ENCODE data around the gene PAH. TPM values are rescaled to one million over a fixed set of nuclear protein-coding genes. Genes with fewer than 3 reads are reported as not detected.
"Not testable (repeated sequence)": the region's sequence is repeated elsewhere in the genome, so short reads cannot be mapped to it uniquely, and the experiment has no call there.

Gene PAH
- total and polyA plus RNA-seq, 2 of the 13 experiments (the other 11 are each of a cell fraction or from before 2014, with no cell fraction given) = 192 to 451 TPM

DNA sequence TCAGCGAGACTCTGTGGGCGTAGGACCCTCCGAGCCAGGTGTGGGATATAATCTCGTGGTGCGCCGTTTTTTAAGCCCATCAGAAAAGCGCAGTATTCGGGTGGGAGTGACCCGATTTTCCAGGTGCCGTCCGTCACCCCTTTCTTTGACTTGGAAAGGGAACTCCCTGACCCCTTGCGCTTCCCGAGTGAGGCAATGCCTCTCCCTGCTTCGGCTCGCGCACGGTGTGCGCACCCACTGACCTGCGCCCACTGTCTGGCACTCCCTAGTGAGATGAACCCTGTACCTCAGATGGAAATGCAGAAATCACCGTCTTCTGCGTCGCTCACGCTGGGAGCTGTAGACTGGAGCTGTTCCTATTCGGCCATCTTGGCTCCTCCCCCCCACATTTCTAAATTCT, 84.2 kb downstream of the PAH start:
- DNase-seq (ENCODE audit: low spot score); H3K27ac ChIP-seq (ENCODE audit: extremely low read length, insufficient read depth, low read length); in situ Hi-C loops (cut with HindIII; ENCODE audit: extremely low pct_ligation_motif_present, low pct_unique_long_range_greater_than_20kb); H3K4me3 ChIP-seq (replicated peaks in 1 of 3; ENCODE audit: insufficient read depth in 1 of 3, low read depth in 2 of 3, low read length in 3 of 3); H3K9me3 ChIP-seq (ENCODE audit: low read length); H3K4me1 ChIP-seq (ENCODE audit: insufficient read depth, low read length); H4K20me1 ChIP-seq (ENCODE audit: insufficient read depth, low read length); H2AFZ ChIP-seq (ENCODE audit: low read length); H3K27me3 ChIP-seq (ENCODE audit: control insufficient read depth in 1 of 2, insufficient read depth in 2 of 2, low read length in 2 of 2); CTCF ChIA-PET (ENCODE audit: low intra/inter-chr PET ratio, low total read pairs); H3K9ac ChIP-seq (ENCODE audit: insufficient read depth, low read depth, low read length); FAIRE-seq; intact Hi-C loops (cut with micrococcal nuclease; ENCODE audit: unreplicated experiment); BruUV-seq (replicated peaks); H3K36me3 ChIP-seq (replicated peaks in 1 of 2; ENCODE audit: control insufficient read depth in 1 of 2, insufficient read depth in 2 of 2, low read length in 2 of 2); H3K79me2 ChIP-seq (ENCODE audit: insufficient read depth, low read length); ATAC-seq: not testable (repeated sequence)
- TF ChIP-seq KDM2A (CRISPR knock-in tag; IDR thresholded peaks at IDR 0.05; ENCODE audit: borderline replicate concordance, low read depth) (peak; percentile 36; the same call in 1 of the 2 replicates), HNF4A (CRISPR knock-in tag; IDR thresholded peaks at IDR 0.05) (peak; percentile 24; the same call in 1 of the 2 replicates), PHF8 (CRISPR knock-in tag; IDR thresholded peaks at IDR 0.05) (0 out of 2 replicates have a peak, but pooled peaks have one; percentile 17)
- 18% methylated on average over 21 of the region's 24 CpGs for WGBS (ENCODE audit: low lambda C conversion rate)
- H3K4me2 ChIP-seq (ENCODE audit: low read depth, low read length) = peak overlapping the region; percentile 47; the same call in 1 of the 2 replicates
- POLR2A ChIA-PET = interaction anchor here (1.3 to 1.4 kb wide), 2 partner anchors 8 to 52 kb away, joined by 3 to 4 read pairs; no protein-coding TSS in a partner anchor

DNA sequence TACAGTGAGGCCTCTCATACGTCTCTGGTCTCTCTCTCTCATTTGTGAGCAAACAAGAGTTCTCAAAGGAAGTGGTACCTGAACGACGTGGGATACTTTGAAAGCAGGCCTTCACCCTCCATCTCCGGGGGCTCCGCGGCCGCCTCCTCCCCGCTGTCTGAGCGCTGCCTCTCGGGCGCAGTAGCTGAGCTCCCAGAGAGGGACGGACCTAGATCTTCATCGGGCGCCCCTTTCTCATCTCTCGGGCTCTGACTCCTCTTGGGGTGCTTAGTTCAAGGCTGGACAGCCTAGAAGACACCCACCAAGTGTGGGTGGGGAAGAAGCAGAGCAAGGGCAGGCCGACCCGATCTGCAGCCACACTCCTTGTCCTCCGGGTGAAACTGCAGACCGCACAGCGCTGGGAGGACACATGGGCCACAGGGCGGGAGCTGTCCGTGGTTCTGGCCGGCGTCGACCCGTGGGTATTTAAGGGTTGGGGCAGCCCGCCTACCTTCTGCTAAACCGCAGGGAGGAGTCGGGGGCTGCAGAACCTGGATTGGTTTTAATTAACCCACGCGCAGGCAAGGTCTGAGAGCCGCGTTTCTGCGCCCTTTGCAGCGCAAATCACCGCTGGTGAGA, 92.7 kb downstream of the PAH start:
- H3K4me2 ChIP-seq (ENCODE audit: low read depth, low read length) = no peak overlapping the region
- H2AFZ ChIP-seq (ENCODE audit: low read length) = no peak overlapping the region
- H3K79me2 ChIP-seq (ENCODE audit: insufficient read depth, low read length) = no peaks in the 10 kb centered on the region
- no peak overlapping the region for H3K9ac ChIP-seq (ENCODE audit: insufficient read depth, low read depth, low read length)
- POLR2A ChIA-PET = interaction anchor here (1.0 kb wide), 1 partner anchor 8 kb away, joined by 3 read pairs; no protein-coding TSS in a partner anchor
- no TSS peak for BruUV-seq (replicated peaks)
- peak; percentile 99 for ATAC-seq
- in situ Hi-C loops (cut with HindIII; ENCODE audit: extremely low pct_ligation_motif_present, low pct_unique_long_range_greater_than_20kb) = no loop called here
- peak; percentile 18 for DNase-seq (ENCODE audit: low spot score)
- H3K9me3 ChIP-seq (ENCODE audit: low read length) = no peaks in the 10 kb centered on the region
- peaks cover 2 to 10% of the 10 kb centered on the region in 2 experiments; a peak in 3 of 5 replicates for H3K27me3 ChIP-seq (ENCODE audit: control insufficient read depth in 1 of 2, insufficient read depth in 2 of 2, low read length in 2 of 2)
- no peak overlapping the region for H3K27ac ChIP-seq (ENCODE audit: extremely low read length, insufficient read depth, low read length)
- no peaks in the 10 kb centered on the region for H3K36me3 ChIP-seq (replicated peaks in 1 of 2; ENCODE audit: control insufficient read depth in 1 of 2, insufficient read depth in 2 of 2, low read length in 2 of 2)
- H4K20me1 ChIP-seq (ENCODE audit: insufficient read depth, low read length) = no peaks in the 10 kb centered on the region
- CTCF ChIA-PET (ENCODE audit: low intra/inter-chr PET ratio, low total read pairs) = no interaction called here
- peak overlapping the region in 1 of 3 experiments; percentile 33; a peak in 1 of 6 replicates for H3K4me3 ChIP-seq (replicated peaks in 1 of 3; ENCODE audit: insufficient read depth in 1 of 3, low read depth in 2 of 3, low read length in 3 of 3)
- intact Hi-C loops (cut with micrococcal nuclease; ENCODE audit: unreplicated experiment) = no loop called here
- H3K4me1 ChIP-seq (ENCODE audit: insufficient read depth, low read length) = no peaks in the 10 kb centered on the region
- FAIRE-seq = no peak
- 56% methylated on average over 8 of the region's 36 CpGs for WGBS (ENCODE audit: low lambda C conversion rate)
- TF ChIP-seq HDAC2 (CRISPR knock-in tag; IDR thresholded peaks at IDR 0.05) (peak; percentile 62; the same call in 1 of the 2 replicates), FOXK1 (CRISPR knock-in tag; IDR thresholded peaks at IDR 0.05; ENCODE audit: borderline replicate concordance, low read depth) (peak; percentile 37; the same call in 1 of the 2 replicates), MEF2D (CRISPR knock-in tag; IDR thresholded peaks at IDR 0.05) (0 out of 2 replicates have a peak, but pooled peaks have one; percentile 38), MTA3 (CRISPR knock-in tag; IDR thresholded peaks at IDR 0.05) (no peak), RBM22 (optimal IDR thresholded peaks at IDR 0.05; ENCODE audit: low read length) (no peak)
- TF ChIP-seq, protein P1, sequence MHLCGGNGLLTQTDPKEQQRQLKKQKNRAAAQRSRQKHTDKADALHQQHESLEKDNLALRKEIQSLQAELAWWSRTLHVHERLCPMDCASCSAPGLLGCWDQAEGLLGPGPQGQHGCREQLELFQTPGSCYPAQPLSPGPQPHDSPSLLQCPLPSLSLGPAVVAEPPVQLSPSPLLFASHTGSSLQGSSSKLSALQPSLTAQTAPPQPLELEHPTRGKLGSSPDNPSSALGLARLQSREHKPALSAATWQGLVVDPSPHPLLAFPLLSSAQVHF (CRISPR knock-in tag; IDR thresholded peaks at IDR 0.05) = peak; percentile 75; the same call in 1 of the 2 replicates
- TF ChIP-seq, protein P2, sequence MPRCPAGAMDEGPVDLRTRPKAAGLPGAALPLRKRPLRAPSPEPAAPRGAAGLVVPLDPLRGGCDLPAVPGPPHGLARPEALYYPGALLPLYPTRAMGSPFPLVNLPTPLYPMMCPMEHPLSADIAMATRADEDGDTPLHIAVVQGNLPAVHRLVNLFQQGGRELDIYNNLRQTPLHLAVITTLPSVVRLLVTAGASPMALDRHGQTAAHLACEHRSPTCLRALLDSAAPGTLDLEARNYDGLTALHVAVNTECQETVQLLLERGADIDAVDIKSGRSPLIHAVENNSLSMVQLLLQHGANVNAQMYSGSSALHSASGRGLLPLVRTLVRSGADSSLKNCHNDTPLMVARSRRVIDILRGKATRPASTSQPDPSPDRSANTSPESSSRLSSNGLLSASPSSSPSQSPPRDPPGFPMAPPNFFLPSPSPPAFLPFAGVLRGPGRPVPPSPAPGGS (CRISPR knock-in tag; IDR thresholded peaks at IDR 0.05) = peak; percentile 82; the same call in 1 of the 2 replicates
- TF ChIP-seq, protein P3, sequence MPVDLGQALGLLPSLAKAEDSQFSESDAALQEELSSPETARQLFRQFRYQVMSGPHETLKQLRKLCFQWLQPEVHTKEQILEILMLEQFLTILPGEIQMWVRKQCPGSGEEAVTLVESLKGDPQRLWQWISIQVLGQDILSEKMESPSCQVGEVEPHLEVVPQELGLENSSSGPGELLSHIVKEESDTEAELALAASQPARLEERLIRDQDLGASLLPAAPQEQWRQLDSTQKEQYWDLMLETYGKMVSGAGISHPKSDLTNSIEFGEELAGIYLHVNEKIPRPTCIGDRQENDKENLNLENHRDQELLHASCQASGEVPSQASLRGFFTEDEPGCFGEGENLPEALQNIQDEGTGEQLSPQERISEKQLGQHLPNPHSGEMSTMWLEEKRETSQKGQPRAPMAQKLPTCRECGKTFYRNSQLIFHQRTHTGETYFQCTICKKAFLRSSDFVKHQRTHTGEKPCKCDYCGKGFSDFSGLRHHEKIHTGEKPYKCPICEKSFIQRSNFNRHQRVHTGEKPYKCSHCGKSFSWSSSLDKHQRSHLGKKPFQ (CRISPR knock-in tag; IDR thresholded peaks at IDR 0.05; ENCODE audit: insufficient replicate concordance) = peak; percentile 52
- TF ChIP-seq, protein P4, sequence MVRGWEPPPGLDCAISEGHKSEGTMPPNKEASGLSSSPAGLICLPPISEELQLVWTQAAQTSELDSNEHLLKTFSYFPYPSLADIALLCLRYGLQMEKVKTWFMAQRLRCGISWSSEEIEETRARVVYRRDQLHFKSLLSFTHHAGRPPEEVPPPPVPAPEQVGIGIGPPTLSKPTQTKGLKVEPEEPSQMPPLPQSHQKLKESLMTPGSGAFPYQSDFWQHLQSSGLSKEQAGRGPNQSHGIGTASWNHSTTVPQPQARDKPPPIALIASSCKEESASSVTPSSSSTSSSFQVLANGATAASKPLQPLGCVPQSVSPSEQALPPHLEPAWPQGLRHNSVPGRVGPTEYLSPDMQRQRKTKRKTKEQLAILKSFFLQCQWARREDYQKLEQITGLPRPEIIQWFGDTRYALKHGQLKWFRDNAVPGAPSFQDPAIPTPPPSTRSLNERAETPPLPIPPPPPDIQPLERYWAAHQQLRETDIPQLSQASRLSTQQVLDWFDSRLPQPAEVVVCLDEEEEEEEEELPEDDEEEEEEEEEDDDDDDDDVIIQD (CRISPR knock-in tag; IDR thresholded peaks at IDR 0.05; ENCODE audit: low read depth) = peak; percentile 33; the same call in 1 of the 2 replicates

Data from HepG2 (cell line).